ENCODE measurements around the gene RPS2.
"Not testable (repeated sequence)": the region's sequence is repeated elsewhere in the genome, so short reads cannot be mapped to it uniquely, and the experiment has no call there.

Gene RPS2

GRCh38 chr16:1960665-1961630 is 3.7 kb downstream of the RPS2 start:
- peak overlapping the region; percentile 86 for H3K4me3 ChIP-seq (replicated peaks; ENCODE audit: low read depth, low read length)
- DNase-seq (ENCODE audit: extremely low read depth, low read depth): peak; percentile 46
- no peak for TF ChIP-seq CTCF (IDR thresholded peaks at IDR 0.05; ENCODE audit: low read depth, low read length, missing control alignments)

- peak; percentile 66 for TF ChIP-seq CTCF (IDR thresholded peaks at IDR 0.05; ENCODE audit: low read depth, low read length, missing control alignments)
- peak within 1 kb of the TSS; percentile 86 for H3K4me3 ChIP-seq (replicated peaks; ENCODE audit: low read depth, low read length)
- DNase-seq (ENCODE audit: extremely low read depth, low read depth): peak; percentile 67
These were observed 5.2 kb downstream of the RPS2 start, which contains the start of gene NDUFB10 for GRCh38 chr16:1959269-1960039. NDUFB10 (plus strand) TSS chr16:1959538; CDS start chr16:1959625, 87 bp downstream.

- no peak for TF ChIP-seq CTCF (IDR thresholded peaks at IDR 0.05; ENCODE audit: low read depth, low read length, missing control alignments)
- DNase-seq (ENCODE audit: extremely low read depth, low read depth): no peak
- H3K4me3 ChIP-seq (replicated peaks; ENCODE audit: low read depth, low read length): peak overlapping the region; percentile 86; the same call in 1 of the 2 replicates
These were observed 5.8 kb downstream of the RPS2 start for GRCh38 chr16:1958715-1959268.

DNA sequence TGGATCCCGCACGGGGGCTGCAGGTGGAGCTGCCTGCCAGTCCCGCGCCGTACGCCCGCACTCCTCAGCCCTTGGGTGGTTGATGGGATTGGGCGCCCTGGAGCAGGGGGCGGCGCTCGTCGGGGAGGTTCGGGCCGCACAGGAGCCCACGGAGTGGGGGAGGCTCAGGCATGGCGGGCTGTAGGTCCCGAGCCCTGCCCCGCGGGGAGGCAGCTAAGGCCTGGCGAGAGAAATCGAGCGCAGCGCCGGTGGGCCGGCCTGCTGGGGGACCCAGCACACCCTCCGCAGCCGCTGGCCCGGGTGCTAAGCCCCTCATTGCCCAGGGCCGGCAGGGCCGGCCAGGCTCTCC is 6.5 kb downstream of the RPS2 start:
- not testable (repeated sequence) for H3K4me3 ChIP-seq (replicated peaks; ENCODE audit: low read depth, low read length); DNase-seq (ENCODE audit: extremely low read depth, low read depth)

- not testable (repeated sequence) for DNase-seq (ENCODE audit: extremely low read depth, low read depth); H3K4me3 ChIP-seq (replicated peaks; ENCODE audit: low read depth, low read length)
These were observed 7.0 kb downstream of the RPS2 start for GRCh38 chr16:1957434-1958142.

- no peak overlapping the region for H3K4me3 ChIP-seq (replicated peaks; ENCODE audit: low read depth, low read length)
- no peak for DNase-seq (ENCODE audit: extremely low read depth, low read depth)
- TF ChIP-seq CTCF (IDR thresholded peaks at IDR 0.05; ENCODE audit: low read depth, low read length, missing control alignments): no peak
These were observed 10.9 kb downstream of the RPS2 start for GRCh38 chr16:1953734-1954133.

DNA sequence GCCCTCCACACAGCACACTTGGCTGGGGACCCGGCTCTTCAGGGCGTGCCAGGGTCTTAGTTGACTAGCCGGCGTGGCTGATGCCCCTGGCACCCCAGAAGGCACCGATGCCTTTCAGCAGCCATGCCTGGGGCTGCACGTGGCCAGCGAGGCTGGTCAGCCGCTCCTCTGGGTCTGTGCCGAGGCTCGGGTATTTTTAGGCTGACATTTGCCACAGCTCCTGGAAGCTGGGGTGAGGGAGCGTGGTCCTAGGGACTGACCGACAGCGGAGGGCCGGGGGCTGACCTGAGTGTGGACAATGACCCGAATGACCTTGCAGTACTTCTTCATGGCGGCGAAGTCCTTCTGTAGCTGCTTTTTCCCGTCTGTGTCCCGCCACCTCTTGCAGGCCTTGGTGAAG is 14.1 kb downstream of the RPS2 start:
- no peak overlapping the region for H3K4me3 ChIP-seq (replicated peaks; ENCODE audit: low read depth, low read length)
- DNase-seq (ENCODE audit: extremely low read depth, low read depth): no peak
- TF ChIP-seq CTCF (IDR thresholded peaks at IDR 0.05; ENCODE audit: low read depth, low read length, missing control alignments): no peak
